Calu3 (cell line): ENCODE measurements around the gene CEMIP2. TPM values are rescaled to one million over a fixed set of nuclear protein-coding genes. Genes with fewer than 3 reads are reported as not detected.

Source experiments
- BruUV-seq: library from RNA; stranded (reverse); fragments of 400-500 nt; replicated peaks from 2 replicates; lab custom pipeline; 2021; lab: Mats Ljungman, UMichigan
- CTCF ChIA-PET: fragments of 300-600 bp; sonication (Branson Sonifier 250); formaldehyde crosslinking; loops from one replicate; lab custom pipeline; 2022; ENCODE audit warnings: antibody characterized with exemption; lab: Charles Lee
- DNase-seq: peaks from one replicate; pipeline ENCODE4 v3.0.0; 2022
- H3K27ac Mint-ChIP-seq: one replicate; pipeline ENCODE4 v1.8.0; 2022; ENCODE audit warnings: mixed read lengths; ENCODE audit not compliant: unreplicated experiment
- H3K27me3 Mint-ChIP-seq: one replicate; pipeline ENCODE4 v1.8.0; 2022; ENCODE audit warnings: mixed read lengths; ENCODE audit not compliant: unreplicated experiment
- H3K36me3 Mint-ChIP-seq: one replicate; pipeline ENCODE4 v1.8.0; 2022; ENCODE audit warnings: mild to moderate bottlenecking, moderate library complexity, mixed read lengths; ENCODE audit not compliant: insufficient read depth, unreplicated experiment
- H3K4me1 Mint-ChIP-seq: one replicate; pipeline ENCODE4 v1.8.0; 2022; ENCODE audit warnings: mild to moderate bottlenecking, low read depth, mixed read lengths; ENCODE audit not compliant: unreplicated experiment
- H3K4me3 Mint-ChIP-seq: one replicate; pipeline ENCODE4 v1.8.0; 2022; ENCODE audit warnings: mild to moderate bottlenecking, low read depth, moderate library complexity, mixed read lengths; ENCODE audit not compliant: unreplicated experiment
- H3K9me3 Mint-ChIP-seq: one replicate; pipeline ENCODE4 v1.8.0; 2022; ENCODE audit warnings: low read depth, mixed read lengths; ENCODE audit not compliant: unreplicated experiment
- intact Hi-C: fragments of 100-400 bp; cut with micrococcal nuclease; formaldehyde crosslinking; loops from one replicate; pipeline ENCODE4 v1.10.0; 2022; ENCODE audit not compliant: unreplicated experiment
- total RNA-seq: library from RNA; stranded (reverse); gene quantifications from 2 replicates; pipeline ENCODE4 v1.2.3, GENCODE V29; 2022
- TF ChIP-seq, protein P1 (sequence below): fragments of 200-600 bp; IDR thresholded peaks from one replicate; pipeline ENCODE4 v1.8.0; 2022; ENCODE audit warnings: antibody characterized with exemption; ENCODE audit not compliant: unreplicated experiment

CEMIP2 gene
- total RNA-seq, 1 experiment from 2014 or later, result 122 TPM

- no peak for DNase-seq
- no TSS peak for BruUV-seq
- Mint-ChIP-seq H3K27me3 (no peaks in the 10 kb centered on the region), H3K4me1 (peaks cover 10% of the 10 kb centered on the region), H3K4me3 (no peak overlapping the region), H3K36me3 (no peaks in the 10 kb centered on the region), H3K27ac (no peak overlapping the region), H3K9me3 (no peaks in the 10 kb centered on the region)
- CTCF ChIA-PET, result interaction anchor here (0.7 to 1.4 kb wide), 4 partner anchors 12 to 336 kb away, joined by 3 to 6 read pairs (median 4); no protein-coding TSS in a partner anchor
- TF ChIP-seq, protein P1, sequence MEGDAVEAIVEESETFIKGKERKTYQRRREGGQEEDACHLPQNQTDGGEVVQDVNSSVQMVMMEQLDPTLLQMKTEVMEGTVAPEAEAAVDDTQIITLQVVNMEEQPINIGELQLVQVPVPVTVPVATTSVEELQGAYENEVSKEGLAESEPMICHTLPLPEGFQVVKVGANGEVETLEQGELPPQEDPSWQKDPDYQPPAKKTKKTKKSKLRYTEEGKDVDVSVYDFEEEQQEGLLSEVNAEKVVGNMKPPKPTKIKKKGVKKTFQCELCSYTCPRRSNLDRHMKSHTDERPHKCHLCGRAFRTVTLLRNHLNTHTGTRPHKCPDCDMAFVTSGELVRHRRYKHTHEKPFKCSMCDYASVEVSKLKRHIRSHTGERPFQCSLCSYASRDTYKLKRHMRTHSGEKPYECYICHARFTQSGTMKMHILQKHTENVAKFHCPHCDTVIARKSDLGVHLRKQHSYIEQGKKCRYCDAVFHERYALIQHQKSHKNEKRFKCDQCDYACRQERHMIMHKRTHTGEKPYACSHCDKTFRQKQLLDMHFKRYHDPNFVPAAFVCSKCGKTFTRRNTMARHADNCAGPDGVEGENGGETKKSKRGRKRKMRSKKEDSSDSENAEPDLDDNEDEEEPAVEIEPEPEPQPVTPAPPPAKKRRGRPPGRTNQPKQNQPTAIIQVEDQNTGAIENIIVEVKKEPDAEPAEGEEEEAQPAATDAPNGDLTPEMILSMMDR, result no peak
- intact Hi-C loops, result no loop called here
These were observed 12.6 kb upstream of the CEMIP2 start for GRCh38 chr9:71780953-71781352.

DNA sequence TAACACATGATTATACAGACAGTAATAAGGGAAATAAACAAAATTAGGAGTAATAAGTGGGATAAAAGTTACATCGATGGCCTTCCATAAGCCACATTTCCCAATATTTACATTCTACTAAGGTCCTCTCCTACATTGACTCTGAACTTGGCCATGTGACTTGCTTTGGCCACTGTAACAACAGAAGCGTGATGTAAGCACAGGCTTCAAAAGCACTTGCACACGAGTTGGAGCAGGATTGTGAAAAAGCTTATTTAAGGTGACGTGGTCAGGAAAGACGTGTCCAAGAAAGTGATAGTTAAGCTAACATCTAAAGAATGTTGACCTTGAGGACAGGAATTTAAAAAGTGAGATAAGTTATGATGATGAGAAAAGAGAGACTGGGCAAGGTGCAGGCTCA, 9.8 kb upstream of the CEMIP2 start:
- intact Hi-C loops, result no loop called here

DNA sequence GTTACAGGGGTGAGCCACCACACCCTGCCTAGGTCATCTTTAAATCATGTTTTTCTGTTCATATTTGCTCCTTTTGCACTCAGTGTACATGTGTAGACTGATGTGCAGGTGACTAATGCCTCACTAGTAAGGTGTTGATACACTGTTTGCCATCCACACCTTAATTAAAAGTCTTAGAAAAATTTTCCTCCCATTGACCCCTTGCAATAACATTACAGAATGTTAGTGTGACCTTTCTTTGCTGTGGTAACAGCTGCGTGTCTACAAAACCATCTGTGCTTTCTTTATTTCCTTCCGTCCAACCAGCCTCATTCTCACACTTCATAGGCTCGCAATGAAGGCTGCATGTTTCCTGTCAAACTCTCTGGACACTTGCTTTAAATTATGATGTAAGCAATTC, 6.6 kb upstream of the CEMIP2 start:
- DNase-seq, result no peak
- peaks cover 4% of the 10 kb centered on the region for H3K4me1 Mint-ChIP-seq
- TF ChIP-seq, protein P1, result no peak
- no peak overlapping the region for H3K4me3 Mint-ChIP-seq
- no peak overlapping the region for H3K27ac Mint-ChIP-seq
- BruUV-seq, result no TSS peak
- no peaks in the 10 kb centered on the region for H3K36me3 Mint-ChIP-seq
- no peaks in the 10 kb centered on the region for H3K9me3 Mint-ChIP-seq
- intact Hi-C loops, result no loop called here
- H3K27me3 Mint-ChIP-seq, result no peaks in the 10 kb centered on the region
- CTCF ChIA-PET, result no interaction called here

More for the DNA sequence above, 9.8 kb upstream of the CEMIP2 start:
- DNase-seq, result no peak
- no peaks in the 10 kb centered on the region for H3K36me3 Mint-ChIP-seq
- CTCF ChIA-PET, result interaction anchor here (0.6 to 1.3 kb wide), 3 partner anchors 9 to 609 kb away, joined by 3 to 5 read pairs (median 3); no protein-coding TSS in a partner anchor
- TF ChIP-seq, protein P1, result no peak
- H3K4me1 Mint-ChIP-seq, result peaks cover 5% of the 10 kb centered on the region
- no peaks in the 10 kb centered on the region for H3K9me3 Mint-ChIP-seq
- no peak overlapping the region for H3K27ac Mint-ChIP-seq
- BruUV-seq, result no TSS peak
- no peak overlapping the region for H3K4me3 Mint-ChIP-seq
- H3K27me3 Mint-ChIP-seq, result no peaks in the 10 kb centered on the region

- Mint-ChIP-seq H3K36me3 (peaks cover 18% of the 10 kb centered on the region), H3K27ac (no peak overlapping the region), H3K4me1 (peaks cover 10% of the 10 kb centered on the region), H3K4me3 (no peak overlapping the region), H3K27me3 (no peaks in the 10 kb centered on the region), H3K9me3 (no peaks in the 10 kb centered on the region)
- BruUV-seq, result no TSS peak
- TF ChIP-seq, protein P1, result no peak
- no peak for DNase-seq
- intact Hi-C loops, result no loop called here
- CTCF ChIA-PET, result no interaction called here
These were observed 4.4 kb upstream of the CEMIP2 start for GRCh38 chr9:71772726-71773125.
